Fibroblast of lung (primary cell): ENCODE data around the gene TNRC6C. TPM values are rescaled to one million over a fixed set of nuclear protein-coding genes. Genes with fewer than 3 reads are reported as not detected.

Experiments used
- DNase-seq, 2 donors: peaks; one replicate each; pipeline versions ENCODE4 v3.0.0 to v3.0.0-alpha.2; 2010; ENCODE audit warnings: low read depth in 2 of 2
- H2AFZ ChIP-seq: 2 replicates; pipeline ENCODE4 v1.5.1; 2012; ENCODE audit warnings: low read length, control low read depth, inconsistent platforms
- H3K27ac ChIP-seq: 2 replicates; pipeline ENCODE4 v1.5.1; 2011; ENCODE audit warnings: low read length, control low read depth; ENCODE audit not compliant: insufficient read depth
- H3K27me3 ChIP-seq: 2 replicates; pipeline ENCODE4 v1.5.1; 2011; ENCODE audit warnings: mild to moderate bottlenecking, low read length; ENCODE audit not compliant: control insufficient read depth, insufficient read depth
- H3K36me3 ChIP-seq: 2 replicates; pipeline ENCODE4 v1.5.1; 2011; ENCODE audit warnings: low read length; ENCODE audit not compliant: control insufficient read depth, insufficient read depth
- H3K4me1 ChIP-seq: 2 replicates; pipeline ENCODE4 v1.5.1; 2011; ENCODE audit warnings: low read length; ENCODE audit not compliant: control insufficient read depth, insufficient read depth; ENCODE audit errors: extremely low read depth
- H3K4me2 ChIP-seq: 2 replicates; pipeline ENCODE4 v1.5.1; 2011; ENCODE audit warnings: low read length, control low read depth; ENCODE audit not compliant: insufficient read depth; ENCODE audit errors: extremely low read depth
- H3K4me3 ChIP-seq, 4 experiments: fragments of 200-600 bp in 1 of 4; sonication (generic) in 1 of 4; replicated peaks in 1 of 4; 2 replicates each; pipeline ENCODE4 v1.5.1; 2011 to 2016; ENCODE audit warnings: low read length in 4 of 4, low read depth in 3 of 4, mild to moderate bottlenecking in 3 of 4, control low read depth in 2 of 4, inconsistent platforms in 1 of 4, mixed read lengths in 1 of 4; ENCODE audit not compliant: insufficient read depth in 1 of 4; ENCODE audit errors: control extremely low read depth in 1 of 4
- H3K79me2 ChIP-seq: 2 replicates; pipeline ENCODE4 v1.5.1; 2012; ENCODE audit warnings: mild to moderate bottlenecking, low read length, inconsistent platforms; ENCODE audit not compliant: control insufficient read depth, insufficient read depth
- H3K9ac ChIP-seq: 2 replicates; pipeline ENCODE4 v1.5.1; 2011; ENCODE audit warnings: mild to moderate bottlenecking, low read length, control low read depth; ENCODE audit not compliant: insufficient read depth
- H3K9me3 ChIP-seq: 2 replicates; pipeline ENCODE4 v1.5.1; 2012; ENCODE audit warnings: low read depth, low read length; ENCODE audit not compliant: control insufficient read depth, insufficient read depth
- H4K20me1 ChIP-seq: 2 replicates; pipeline ENCODE4 v1.5.1; 2011; ENCODE audit warnings: low read length; ENCODE audit not compliant: control insufficient read depth, insufficient read depth; ENCODE audit errors: extremely low read depth
- CTCF ChIP-seq, 2 donors: IDR thresholded peaks in 1 of 2; conservative IDR thresholded peaks in 1 of 2; 1 replicate in 1 of 2; 2 replicates in 1 of 2; pipeline ENCODE4 v1.5.1; 2011 to 2012; ENCODE audit warnings: low read length in 2 of 2, control low read depth in 1 of 2, inconsistent platforms in 1 of 2, low read depth in 1 of 2, mild to moderate bottlenecking in 1 of 2
- EZH2 ChIP-seq: IDR thresholded peaks from 2 replicates; pipeline ENCODE4 v1.5.1; 2012; ENCODE audit warnings: low read length, control low read depth, mild to moderate bottlenecking; ENCODE audit errors: missing control alignments
- polyA plus RNA-seq, 2 donors: library from polyadenylated mRNA; depleted of rRNA in 1 of 2; stranded (reverse) in 1 of 2; unstranded in 1 of 2; fragments of >200 nt; gene quantifications; 2 replicates each; pipeline ENCODE4 v1.2.1, GENCODE V29; 2011 to 2012; ENCODE audit warnings: missing spikeins in 1 of 2
- total RNA-seq: library from RNA; depleted of rRNA; stranded (reverse); fragments of >200 nt; gene quantifications from 2 replicates; pipeline ENCODE4 v1.2.1, GENCODE V29; 2014

Gene TNRC6C
- total and polyA plus RNA-seq, 2 donors (not counting 1 experiment from before 2014, with no cell fraction given) = 2.1 to 4.6 TPM

- no peak overlapping the region for H3K4me3 ChIP-seq
- H2AFZ ChIP-seq = no peak overlapping the region
- H3K9me3 ChIP-seq = no peaks in the 10 kb centered on the region
- peaks cover 4% of the 10 kb centered on the region for H3K36me3 ChIP-seq
- DNase-seq = no peak
- no peak overlapping the region for H3K9ac ChIP-seq
- H3K27ac ChIP-seq = no peak overlapping the region
- no peaks in the 10 kb centered on the region for H4K20me1 ChIP-seq
- TF ChIP-seq EZH2 (no peak), CTCF (conservative IDR thresholded peaks at IDR 0.05 in 1 of 2, IDR thresholded peaks at IDR 0.05 in 1 of 2; ENCODE audit: low read depth in 1 of 2, low read length in 2 of 2) (no peak)
- no peaks in the 10 kb centered on the region for H3K27me3 ChIP-seq
- H3K4me1 ChIP-seq = no peaks in the 10 kb centered on the region
- no peak overlapping the region for H3K4me2 ChIP-seq
- peaks cover 6% of the 10 kb centered on the region for H3K79me2 ChIP-seq
These were observed 85.9 kb downstream of the TNRC6C start for GRCh38 chr17:78044280-78044835.

GRCh38 chr17:78045316-78045715 is 86.8 kb downstream of the TNRC6C start:
- no peak overlapping the region for H3K4me2 ChIP-seq
- no peak for DNase-seq
- no peaks in the 10 kb centered on the region for H3K4me1 ChIP-seq
- no peaks in the 10 kb centered on the region for H4K20me1 ChIP-seq
- peaks cover 6% of the 10 kb centered on the region for H3K79me2 ChIP-seq
- no peaks in the 10 kb centered on the region for H3K27me3 ChIP-seq
- TF ChIP-seq EZH2 (no peak), CTCF (conservative IDR thresholded peaks at IDR 0.05 in 1 of 2, IDR thresholded peaks at IDR 0.05 in 1 of 2; ENCODE audit: low read depth in 1 of 2, low read length in 2 of 2) (no peak)
- H3K9me3 ChIP-seq = no peaks in the 10 kb centered on the region
- no peak overlapping the region for H3K9ac ChIP-seq
- H3K27ac ChIP-seq = no peak overlapping the region
- peaks cover 4% of the 10 kb centered on the region for H3K36me3 ChIP-seq
- no peak overlapping the region for H3K4me3 ChIP-seq
- no peak overlapping the region for H2AFZ ChIP-seq

GRCh38 chr17:78046923-78047322 is 88.4 kb downstream of the TNRC6C start:
- TF ChIP-seq CTCF (conservative IDR thresholded peaks at IDR 0.05 in 1 of 2, IDR thresholded peaks at IDR 0.05 in 1 of 2; ENCODE audit: low read depth in 1 of 2, low read length in 2 of 2) (no peak), EZH2 (no peak)

More at GRCh38 chr17:78046923-78047322, 88.4 kb downstream of the TNRC6C start:
- Histone ChIP-seq H2AFZ (no peak overlapping the region), H3K36me3 (peaks cover 5% of the 10 kb centered on the region), H4K20me1 (no peaks in the 10 kb centered on the region), H3K4me2 (no peak overlapping the region), H3K27me3 (no peaks in the 10 kb centered on the region), H3K79me2 (peaks cover 6% of the 10 kb centered on the region), H3K27ac (no peak overlapping the region), H3K9me3 (no peaks in the 10 kb centered on the region), H3K4me1 (no peaks in the 10 kb centered on the region), H3K4me3 (no peak overlapping the region), H3K9ac (no peak overlapping the region)
- DNase-seq = no peak
